Renal cortex interstitium (tissue), 11 donors: Measurements from ENCODE around the gene MACROD1. TPM values are rescaled to one million over a fixed set of nuclear protein-coding genes. Genes with fewer than 3 reads are reported as not detected.

Experiments used
- DNase-seq, 11 donors: peaks; one replicate each; pipeline ENCODE4 v3.0.0-alpha.2; 2013; ENCODE audit warnings: low read depth in 9 of 11, low spot score in 4 of 11; ENCODE audit errors: extremely low read depth in 1 of 11
- polyA plus RNA-seq, 3 donors: library from polyadenylated mRNA; unstranded; fragments of 120-200 nt; gene quantifications; one replicate each; pipeline ENCODE4 v1.2.1, GENCODE V29; 2013; ENCODE audit not compliant: insufficient read length in 3 of 3

Gene MACROD1
- polyA plus RNA-seq, 3 donors = 13.4 to 19.5 (median 17.8) TPM

- no peak for DNase-seq
Measured at GRCh38 chr11:64088162-64089026, 77.5 kb downstream of the MACROD1 start.

- no peak for DNase-seq
Measured at GRCh38 chr11:64086258-64087123, 79.4 kb downstream of the MACROD1 start.

DNA sequence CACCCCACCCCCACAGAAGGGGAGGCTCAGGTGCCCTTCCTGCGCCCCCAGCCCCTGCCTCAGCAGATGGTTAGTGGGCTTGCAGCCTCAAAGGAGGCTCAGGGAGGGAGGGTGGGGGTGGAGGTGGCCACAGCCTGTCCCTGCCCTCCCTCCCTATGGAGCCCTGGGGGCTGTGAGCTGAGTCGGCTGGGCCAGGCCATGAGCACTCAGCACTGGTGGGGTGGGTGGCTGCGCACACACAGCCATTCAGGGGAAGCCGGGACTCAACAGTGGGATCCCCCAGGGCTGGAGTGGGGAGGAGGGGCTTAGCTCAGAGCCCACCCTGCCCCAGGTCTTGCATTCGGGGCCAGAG lies 80.0 kb downstream of the MACROD1 start:
- no peak for DNase-seq

- peak in 4 of 11 donors; percentile 58 to 80 (median 69) for DNase-seq
Measured at GRCh38 chr11:64084951-64085710, 80.8 kb downstream of the MACROD1 start.

DNA sequence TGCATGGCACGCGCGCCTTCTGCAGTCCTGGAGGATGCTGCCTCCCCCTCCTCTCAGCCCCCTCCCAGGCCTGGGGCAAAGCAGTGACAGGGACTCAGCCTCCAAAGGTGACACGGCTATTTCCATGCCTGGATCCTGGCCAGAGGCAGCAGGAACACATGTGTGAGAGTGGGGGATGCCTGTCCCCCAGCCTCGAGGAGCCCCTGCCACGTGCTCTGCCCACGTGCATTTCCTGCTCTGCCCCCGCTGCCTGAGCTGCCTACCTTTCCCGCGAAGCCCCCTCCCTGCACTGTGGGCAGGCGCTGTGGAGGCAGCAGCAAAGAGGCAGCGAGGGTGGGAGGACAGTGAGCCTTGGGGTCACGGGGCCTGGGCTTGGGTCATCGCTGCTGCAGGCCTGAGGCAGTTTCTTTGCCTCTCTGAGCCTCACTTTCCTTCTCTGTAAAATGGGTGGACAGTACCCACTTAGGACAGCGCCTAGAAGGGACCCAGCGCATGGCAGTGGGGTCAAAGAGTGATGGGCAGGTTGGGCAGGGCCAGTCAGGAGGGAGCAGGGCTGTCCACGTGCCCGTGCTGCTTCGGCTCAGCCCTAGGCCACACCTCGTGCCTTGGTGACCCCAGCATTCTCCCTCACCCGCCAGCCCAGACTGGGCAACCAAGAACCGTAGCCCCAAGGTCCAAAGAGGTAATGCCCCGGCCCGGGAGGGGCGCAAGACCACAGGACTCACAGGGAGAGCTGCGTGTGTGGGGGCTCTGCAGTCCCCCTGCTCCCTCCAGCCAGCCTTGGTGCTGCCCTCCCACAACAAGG lies 81.6 kb downstream of the MACROD1 start:
- DNase-seq = no peak

GRCh38 chr11:64083398-64084080 lies 82.4 kb downstream of the MACROD1 start:
- DNase-seq = no peak

GRCh38 chr11:64081745-64082442 lies 84.0 kb downstream of the MACROD1 start:
- no peak for DNase-seq

- no peak for DNase-seq
Measured at GRCh38 chr11:64080390-64080789, 85.5 kb downstream of the MACROD1 start.

DNA sequence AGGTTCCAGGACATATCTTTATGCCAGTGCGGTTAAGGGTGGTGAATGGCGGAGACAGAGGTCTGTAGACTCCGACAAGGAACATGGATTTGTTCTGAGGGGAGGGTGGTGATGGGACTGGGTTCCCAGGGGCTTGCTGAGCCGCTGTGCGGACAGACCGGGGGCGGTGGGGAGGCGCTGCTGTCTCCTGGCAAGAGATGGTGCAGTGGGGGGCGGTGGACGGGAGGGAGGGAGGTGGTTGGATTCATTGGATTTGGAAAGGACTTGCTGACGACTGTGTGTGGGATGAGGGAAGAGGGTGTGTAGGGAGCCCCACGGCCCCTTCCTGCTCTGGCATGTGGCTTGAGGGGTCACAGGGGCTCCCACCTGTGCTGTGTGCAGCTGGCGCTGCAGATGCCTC lies 87.0 kb downstream of the MACROD1 start:
- DNase-seq = no peak

- DNase-seq = no peak
Measured at GRCh38 chr11:64078284-64078683, 87.6 kb downstream of the MACROD1 start.

GRCh38 chr11:64077607-64078006 lies 88.3 kb downstream of the MACROD1 start:
- no peak for DNase-seq

GRCh38 chr11:64076758-64077157 lies 89.2 kb downstream of the MACROD1 start:
- DNase-seq = no peak

DNA sequence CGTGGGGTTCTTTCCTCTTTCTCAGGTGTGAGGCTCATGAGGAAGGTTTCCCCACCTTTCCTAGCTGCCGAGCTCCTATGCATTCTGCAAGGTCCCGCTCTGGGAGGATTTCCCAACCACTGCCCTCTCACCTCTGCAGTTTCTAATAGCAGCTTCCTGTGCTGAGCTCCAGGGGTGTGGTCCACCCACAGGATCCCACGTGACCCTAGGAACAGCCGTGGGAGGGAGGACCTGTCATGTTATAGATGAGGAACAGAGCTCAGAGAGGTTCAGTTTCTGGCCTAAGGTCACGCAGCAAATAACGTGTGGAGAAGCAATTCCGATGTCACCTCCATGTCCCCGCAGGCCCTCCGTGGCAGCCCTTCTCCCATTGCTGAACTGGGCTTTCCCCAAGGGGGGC lies 91.7 kb downstream of the MACROD1 start:
- DNase-seq = no peak

GRCh38 chr11:64073542-64073941 lies 92.4 kb downstream of the MACROD1 start:
- no peak for DNase-seq

DNA sequence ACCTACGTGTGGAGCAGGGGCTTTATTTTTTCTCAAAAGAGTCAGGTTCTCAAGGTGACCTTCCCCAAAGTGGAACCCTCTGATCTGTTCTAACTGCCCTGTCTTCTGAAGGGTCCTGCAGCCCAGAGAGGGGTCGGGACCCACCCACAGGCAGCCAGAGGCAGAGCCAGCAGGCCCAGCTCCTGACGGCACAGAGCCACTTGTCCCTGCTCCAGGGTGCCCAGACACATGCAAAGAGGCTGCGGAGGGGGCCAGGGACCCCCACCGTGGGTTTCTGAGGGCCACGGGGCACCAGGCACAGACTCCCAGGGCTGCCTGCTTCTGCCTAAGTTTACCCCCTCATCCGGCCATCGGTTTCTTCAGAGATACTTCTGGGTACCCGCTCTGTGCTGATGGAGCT lies 93.0 kb downstream of the MACROD1 start:
- no peak for DNase-seq

- no peak for DNase-seq
Measured at GRCh38 chr11:64072403-64072802, 93.5 kb downstream of the MACROD1 start.

DNA sequence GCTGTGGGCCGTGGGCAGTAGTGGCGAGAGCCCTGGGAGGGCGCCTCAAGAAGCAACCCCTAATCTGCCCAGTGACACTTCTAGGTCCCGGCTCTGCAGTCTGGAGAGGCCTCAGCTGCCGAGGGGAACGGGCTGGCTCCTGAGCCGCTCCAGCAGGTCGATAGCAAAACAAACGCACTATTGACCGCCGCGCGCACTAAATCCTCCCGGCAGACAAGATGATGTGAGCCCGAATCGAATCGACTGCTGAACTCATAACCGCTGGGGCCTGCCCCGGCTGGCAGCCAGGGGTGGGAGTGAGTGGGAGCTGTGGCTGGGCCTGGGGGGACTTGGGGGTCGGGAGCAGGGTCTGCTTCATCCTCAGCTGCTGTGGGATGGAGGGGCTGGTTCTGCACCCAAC lies 94.1 kb downstream of the MACROD1 start:
- DNase-seq = no peak

DNA sequence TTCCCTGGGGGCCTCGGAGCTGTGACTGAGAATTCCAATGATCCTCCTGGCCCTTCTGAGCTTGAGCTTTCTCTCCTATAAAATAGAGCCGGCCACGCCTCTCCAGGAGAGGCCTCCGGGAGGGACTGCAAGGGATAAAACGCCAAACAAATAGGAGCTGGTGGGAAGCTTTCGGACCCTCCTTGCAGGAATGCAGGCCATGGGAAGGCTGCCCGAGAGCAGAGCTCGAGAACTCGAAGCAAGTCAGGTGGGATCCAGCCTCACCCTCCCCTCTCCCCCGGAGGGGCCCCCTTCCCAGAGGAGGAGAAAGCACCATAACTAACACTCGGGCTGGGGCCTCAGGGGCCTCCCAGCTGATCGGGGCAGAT lies 95.6 kb downstream of the MACROD1 start:
- DNase-seq = no peak
